GM21528 (cell line): ENCODE measurements around the gene PKIB.
A peak's percentile ranks its signal among the peaks of the same experiment; 100 is the strongest.

ENCODE experiments used
- ATAC-seq: cut with Tn5 transposase; IDR thresholded peaks from one replicate; pipeline ENCODE4 v1.9.1; 2021; ENCODE audit warnings: mild to moderate bottlenecking, moderate library complexity; ENCODE audit not compliant: unreplicated experiment, low FRiP score

The PKIB gene

GRCh38 chr6:122702841-122703240, 92.6 kb downstream of the PKIB start:
- no peak for ATAC-seq

- no peak for ATAC-seq
These were observed 93.9 kb downstream of the PKIB start for GRCh38 chr6:122704066-122704465.

GRCh38 chr6:122709922-122710512, 99.8 kb downstream of the PKIB start:
- peak; percentile 76 for ATAC-seq

GRCh38 chr6:122710908-122711635, 100.9 kb downstream of the PKIB start:
- ATAC-seq: no peak

- no peak for ATAC-seq
These were observed 101.9 kb downstream of the PKIB start for GRCh38 chr6:122712093-122712447.

DNA sequence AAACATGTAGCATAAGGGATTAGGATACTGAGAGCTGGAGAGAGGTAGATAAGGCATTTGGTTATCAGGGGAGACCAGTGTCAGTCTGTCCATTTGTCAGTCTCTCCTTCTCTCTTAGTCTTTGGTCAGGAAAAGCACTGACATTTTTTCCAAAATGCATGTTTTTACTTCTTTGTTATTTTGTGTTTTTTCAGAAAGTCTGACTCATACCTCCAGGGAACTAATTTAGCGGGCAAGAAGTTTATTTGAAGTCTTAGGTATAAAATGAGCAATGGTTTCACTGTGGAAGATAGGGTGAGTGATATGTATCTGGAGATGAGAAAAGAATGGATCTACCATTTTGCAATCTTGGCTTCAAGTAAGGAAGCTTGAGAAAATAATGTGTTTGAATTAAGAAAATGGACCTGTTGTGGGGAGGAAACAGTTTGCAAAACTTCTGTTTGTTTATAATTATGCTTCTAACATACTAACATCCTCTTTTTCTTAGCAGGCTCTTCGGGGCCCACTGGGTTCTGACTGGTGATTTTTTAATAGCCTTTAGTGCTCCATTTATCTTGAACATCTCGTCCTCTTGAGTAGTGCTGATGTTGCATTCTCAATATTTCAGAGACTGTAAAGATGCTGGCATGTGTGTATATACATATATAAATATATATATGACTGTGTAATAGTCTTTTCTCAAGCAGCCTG, 102.4 kb downstream of the PKIB start:
- ATAC-seq: no peak

DNA sequence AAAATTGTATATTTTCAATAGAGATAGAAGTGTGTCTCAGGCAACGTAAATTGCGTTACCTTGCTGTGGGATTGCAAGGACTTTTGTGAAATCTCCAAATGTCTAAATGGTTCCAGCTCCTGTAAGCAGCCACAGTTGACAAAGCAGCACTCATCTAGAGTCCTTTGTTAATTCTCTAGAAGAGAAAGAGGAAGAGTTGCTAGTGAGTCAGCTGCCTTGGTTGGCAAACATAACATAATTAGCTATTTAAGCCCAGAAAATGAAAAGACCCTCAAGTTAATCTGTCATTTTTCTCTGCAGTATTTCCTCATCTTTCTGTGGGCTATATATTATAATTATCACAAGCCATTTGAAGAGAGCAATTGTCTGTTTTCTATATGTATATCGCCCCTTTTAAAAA, 102.9 kb downstream of the PKIB start:
- ATAC-seq: no peak

GRCh38 chr6:122714059-122714458, 103.9 kb downstream of the PKIB start:
- no peak for ATAC-seq

- no peak for ATAC-seq
These were observed 105.5 kb downstream of the PKIB start for GRCh38 chr6:122715725-122716124.

GRCh38 chr6:122717350-122717749, 107.1 kb downstream of the PKIB start:
- ATAC-seq: no peak

- ATAC-seq: no peak
These were observed 108.4 kb downstream of the PKIB start for GRCh38 chr6:122718616-122719015.

GRCh38 chr6:122719176-122719575, 109.0 kb downstream of the PKIB start:
- ATAC-seq: no peak

- ATAC-seq: no peak
These were observed 112.5 kb downstream of the PKIB start for GRCh38 chr6:122722746-122723145.

DNA sequence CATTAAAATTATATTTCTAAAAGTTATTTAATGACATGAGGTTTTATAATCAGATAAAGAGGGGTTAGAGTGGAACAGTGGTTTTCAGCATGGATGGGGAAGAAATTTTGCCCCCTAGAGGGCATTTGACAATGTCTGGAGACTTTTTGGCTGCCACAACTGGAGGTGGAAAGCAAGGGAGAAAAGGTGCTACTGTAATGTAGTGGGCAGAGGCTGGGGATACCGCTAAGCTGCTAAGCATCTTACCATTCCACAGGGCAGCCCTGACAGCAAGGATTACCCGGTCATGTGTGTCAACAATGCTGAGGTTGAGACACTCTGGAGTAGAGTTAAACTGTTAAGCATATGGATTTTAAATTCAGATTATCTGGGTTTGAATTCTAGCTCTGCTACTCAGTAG, 116.4 kb downstream of the PKIB start:
- ATAC-seq: no peak

GRCh38 chr6:122727244-122727643, 117.0 kb downstream of the PKIB start:
- no peak for ATAC-seq

DNA sequence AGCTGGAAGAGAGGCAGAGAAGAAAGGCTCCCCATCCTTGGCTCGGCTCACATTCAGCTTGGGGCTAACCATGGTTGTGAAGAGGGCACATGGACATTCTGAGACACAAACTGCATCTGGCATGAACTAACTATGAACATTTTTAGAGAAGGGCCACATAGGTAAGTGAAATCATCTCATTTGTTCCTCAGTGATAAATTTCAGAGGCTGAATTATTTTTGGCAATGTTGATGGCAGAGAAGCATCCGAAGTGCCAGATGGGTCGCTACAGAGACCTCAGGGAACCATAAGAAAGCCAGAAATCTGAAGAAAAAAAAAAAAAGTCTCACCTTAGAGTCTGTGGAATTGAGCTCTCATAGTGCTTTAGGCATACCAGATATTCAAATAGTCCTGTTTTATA, 120.1 kb downstream of the PKIB start:
- no peak for ATAC-seq

DNA sequence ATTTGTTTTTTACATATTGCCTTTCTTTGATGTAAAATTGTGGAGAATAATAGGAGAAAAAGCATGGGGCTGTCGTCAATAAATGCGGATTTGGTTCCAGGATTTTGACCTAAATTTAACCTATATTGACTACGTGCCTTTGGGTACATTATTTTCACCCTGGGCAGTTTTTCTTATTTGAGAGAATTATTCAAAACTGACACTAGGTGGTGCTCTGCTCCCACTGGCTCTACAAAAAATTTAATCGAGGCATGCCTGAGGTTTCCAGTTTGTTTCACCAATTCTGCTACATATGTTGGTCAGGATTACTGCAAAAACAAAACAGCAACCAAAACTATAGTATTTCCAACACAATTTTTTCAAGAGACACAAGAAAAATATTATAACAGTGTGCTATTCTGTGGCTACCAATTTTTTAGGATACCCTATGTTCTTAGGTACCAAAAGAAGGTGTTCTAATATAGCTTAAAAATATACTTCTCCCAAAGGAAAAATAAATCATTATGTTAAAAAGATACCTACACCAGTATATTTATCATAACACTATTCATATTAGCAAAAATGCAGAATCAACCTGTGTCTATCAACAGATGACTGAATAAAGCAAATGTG, 120.7 kb downstream of the PKIB start:
- ATAC-seq: no peak

GRCh38 chr6:122733259-122733658, 123.1 kb downstream of the PKIB start:
- ATAC-seq: no peak

DNA sequence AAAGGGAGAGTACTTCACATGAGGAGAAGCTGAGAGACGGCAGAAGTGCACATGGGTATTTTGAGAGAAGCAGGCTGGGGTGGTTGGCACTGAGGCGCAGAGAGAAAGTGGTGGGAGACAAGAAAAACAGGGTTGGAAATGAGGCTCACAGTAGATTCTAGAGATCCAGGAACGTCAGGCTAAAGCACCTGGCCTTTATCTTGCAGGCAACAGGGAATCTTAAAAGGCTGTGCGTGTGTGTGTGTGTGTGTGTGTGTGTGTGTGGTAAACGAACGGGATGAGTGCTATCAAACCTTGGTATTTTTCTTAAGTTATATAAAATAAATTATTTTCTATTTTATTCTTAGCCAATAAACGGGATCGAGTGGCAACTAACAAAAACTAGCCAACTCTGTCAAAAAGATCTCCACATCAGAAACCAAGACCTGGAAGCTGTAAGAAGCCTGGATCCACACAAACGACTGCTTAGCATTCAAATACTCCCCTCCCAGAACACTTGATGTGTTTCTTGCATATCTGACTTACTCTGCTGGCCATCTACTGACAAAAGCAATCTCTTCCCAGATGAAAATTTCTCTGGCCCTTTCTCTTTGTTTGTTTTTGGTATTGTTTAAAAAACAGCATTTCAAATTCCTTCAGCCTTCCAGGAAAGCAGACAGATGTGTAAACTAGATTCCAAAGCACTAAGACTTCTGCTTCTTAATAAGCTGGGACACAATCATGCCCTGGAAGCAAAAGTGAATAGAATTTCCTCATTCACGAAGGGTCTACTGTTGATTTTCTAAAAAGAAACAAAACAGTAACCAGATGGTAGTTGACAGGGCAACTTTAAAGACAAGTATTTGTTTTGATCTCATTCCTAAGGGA, 124.6 kb downstream of the PKIB start:
- no peak for ATAC-seq

DNA sequence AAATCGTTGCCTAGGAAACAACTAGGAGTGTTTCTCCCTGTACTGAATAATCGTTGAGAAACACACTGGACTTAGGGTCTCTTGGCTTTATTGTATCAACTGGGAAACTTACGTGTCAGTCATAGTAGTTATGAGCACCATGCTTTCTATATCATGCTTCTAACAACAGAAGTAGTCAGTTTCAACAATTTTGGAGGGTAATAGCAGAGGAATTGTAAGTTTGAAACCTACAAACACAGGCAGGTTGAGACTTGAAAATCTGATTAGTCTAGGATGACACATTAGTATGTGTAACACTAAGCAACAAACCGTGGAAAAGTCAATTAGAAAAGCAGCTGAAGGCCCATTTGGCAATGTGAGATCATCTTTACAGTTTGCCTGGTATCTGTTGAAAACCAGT, 125.4 kb downstream of the PKIB start:
- ATAC-seq: no peak

DNA sequence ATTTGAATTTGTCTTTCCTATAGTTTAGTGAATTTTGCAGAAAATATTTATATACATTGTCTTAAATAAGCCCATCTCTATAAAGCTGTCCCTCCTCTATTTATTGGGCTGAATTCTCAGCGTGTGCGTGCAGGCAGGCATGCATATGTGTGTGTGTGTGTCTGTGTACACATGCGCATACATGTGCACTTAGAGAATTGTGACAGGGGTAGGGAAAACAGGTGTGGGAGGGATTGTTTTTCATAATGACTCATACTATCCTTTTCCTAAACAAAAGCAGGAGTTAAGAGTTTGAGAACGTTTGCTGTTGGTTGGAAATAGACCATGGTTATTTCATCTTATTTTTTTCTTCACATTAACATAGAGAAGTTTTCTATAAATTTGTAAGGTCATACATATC, 126.0 kb downstream of the PKIB start:
- no peak for ATAC-seq
